Fibroblast of skin of scalp (primary cell): Measurements from ENCODE around the gene ACY1.
"Not testable (repeated sequence)": the region's sequence is repeated elsewhere in the genome, so short reads cannot be mapped to it uniquely, and the experiment has no call there.

Experiments
- DNase-seq: peaks from one replicate; pipeline ENCODE4 v3.0.0-alpha.2; 2013

Gene ACY1

GRCh38 chr3:51984269-51984647, 923 bp downstream of the ACY1 start:
- DNase-seq, result no peak

- DNase-seq, result no peak
Observed at GRCh38 chr3:51985063-51985462, 1.7 kb downstream of the ACY1 start.

GRCh38 chr3:51986010-51986947, 2.9 kb downstream of the ACY1 start:
- DNase-seq, result no peak

DNA sequence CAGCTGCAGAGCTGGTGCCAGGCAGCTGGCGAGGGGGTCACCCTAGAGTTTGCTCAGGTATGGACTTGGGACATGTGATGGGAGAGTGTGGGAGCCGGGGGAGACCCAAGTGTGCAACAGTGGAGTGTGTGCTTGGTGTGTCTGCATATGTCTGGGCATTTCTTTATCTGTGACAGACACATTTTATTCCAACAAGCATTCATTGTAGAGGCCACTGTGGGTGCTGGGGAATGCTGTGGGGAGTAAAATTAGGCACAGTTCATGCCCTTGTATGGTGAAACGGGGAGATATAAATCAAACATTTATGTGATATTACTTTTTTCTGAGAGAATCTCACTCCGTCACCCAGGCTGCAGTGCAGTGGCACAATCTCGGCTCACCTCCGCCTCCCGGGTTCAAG, 4.2 kb downstream of the ACY1 start:
- no peak for DNase-seq

DNA sequence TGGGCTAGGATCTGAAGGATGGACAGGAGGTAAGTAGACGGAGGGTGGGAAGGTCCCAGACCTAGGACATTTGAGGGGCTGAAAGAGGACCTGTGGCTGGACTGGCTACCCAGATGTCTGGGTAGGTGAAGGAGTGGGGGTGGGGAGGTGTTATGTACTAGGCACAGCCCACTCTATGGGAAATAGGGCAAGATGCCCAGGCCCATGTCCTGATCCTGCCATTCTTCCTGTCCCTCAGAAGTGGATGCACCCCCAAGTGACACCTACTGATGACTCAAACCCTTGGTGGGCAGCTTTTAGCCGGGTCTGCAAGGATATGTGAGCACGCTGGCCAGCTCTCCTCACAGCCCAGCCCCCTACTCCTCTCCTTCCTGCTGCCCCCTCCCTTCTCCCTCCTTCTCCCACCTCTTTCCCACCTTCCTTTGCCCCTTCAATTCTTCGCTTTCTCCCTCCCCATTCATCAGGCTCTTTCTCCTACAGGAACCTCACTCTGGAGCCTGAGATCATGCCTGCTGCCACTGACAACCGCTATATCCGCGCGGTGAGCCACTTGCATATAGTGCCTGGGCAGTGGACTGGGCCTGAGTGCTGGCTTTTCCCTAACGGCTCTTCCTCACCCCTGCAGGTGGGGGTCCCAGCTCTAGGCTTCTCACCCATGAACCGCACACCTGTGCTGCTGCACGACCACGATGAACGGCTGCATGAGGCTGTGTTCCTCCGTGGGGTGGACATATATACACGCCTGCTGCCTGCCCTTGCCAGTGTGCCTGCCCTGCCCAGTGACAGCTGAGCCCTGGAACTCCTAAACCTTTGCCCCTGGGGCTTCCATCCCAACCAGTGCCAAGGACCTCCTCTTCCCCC, 5.2 kb downstream of the ACY1 start:
- DNase-seq, result no peak

DNA sequence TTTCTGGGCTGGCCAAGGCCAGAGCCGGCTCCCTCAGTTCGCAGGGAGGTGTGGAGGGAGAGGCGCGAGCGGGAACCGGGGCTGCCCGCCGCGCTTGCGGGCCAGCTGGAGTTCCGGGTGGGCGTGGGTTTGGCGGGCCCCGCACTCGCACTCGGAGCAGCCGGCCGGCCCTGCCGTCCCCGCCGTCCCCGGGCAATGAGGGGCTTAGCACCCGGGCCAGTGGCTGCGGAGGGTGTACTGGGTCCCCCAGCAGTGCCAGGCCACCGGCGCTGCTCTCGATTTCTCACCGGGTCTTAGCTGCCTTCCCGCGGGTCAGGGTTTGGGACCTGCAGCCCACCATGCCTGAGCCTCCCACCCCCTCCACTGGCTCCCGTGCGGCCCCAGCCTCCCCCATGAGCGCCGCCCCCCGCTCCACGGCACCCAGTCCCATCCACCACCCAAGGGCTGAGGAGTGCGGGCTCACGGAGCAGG, 7.2 kb downstream of the ACY1 start:
- not testable (repeated sequence) for DNase-seq

DNA sequence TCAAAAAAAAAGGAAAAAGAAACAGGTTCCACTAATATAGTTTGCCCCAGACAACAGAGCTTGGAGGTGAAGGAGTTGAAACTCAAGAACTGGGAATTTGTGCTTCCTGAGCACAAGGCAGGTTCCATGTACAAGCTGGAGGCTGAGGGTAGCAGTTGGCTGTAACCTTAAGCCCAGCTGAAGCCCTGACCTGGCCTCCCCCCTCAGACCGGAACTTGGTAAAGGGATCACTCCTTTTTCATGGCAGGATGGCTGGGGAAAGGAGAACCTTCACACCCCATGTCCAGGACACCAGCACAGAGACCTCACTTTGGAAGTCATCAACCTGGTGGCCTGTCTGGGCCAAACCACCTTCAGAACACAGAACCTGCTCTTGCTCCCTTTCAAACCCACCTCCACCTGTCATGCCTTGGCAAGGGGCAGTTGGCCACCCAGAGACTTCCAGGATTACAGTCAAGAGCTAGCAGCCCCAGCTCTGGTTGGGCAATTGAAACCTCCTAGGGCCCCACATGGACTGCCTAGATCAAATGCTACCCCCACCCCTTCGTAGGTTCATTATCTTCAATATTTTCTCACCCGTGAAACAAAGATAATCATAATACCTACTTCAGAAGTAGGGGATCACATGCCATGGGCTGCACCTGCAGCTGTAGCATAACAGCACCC, 8.8 kb downstream of the ACY1 start:
- no peak for DNase-seq

DNA sequence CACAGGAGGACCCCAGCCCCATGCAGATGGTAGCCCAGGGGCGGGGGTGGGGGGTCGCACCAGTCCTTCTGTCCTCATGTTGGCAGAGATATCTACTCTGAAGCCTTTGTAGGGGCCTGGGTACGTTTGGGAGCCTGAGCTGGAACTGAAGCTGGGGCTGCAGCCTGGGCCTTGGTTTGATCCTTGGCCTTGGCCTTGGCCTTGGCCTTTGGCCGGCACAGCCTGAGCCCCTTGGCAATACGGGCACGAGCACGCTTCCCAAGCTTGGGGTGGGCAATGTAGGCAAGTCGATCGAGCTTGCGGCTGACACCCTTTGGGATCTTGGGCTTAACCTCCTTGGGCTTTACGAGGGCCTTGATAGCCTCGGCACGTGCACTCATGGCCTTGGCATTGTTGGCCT, 10.3 kb downstream of the ACY1 start:
- not testable (repeated sequence) for DNase-seq

DNA sequence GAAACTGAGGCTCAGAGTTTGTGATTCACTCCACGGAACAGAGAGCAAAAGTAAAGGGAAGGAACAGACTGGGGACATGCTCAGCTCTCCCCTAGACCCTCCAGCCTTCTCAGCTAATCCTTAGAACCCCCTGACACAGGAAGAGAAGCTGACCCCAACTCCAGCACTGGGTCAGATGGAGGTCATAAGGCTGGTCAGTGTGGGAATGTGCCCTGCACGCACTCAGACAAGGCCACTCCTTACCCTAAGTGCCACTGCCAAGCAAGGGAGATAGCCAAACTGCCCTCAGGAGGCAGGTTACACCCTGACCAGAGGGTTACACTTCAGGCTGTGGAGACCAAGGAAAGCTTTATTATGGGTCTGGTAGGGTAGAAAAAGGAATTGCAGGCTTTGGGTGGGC, 11.2 kb downstream of the ACY1 start:
- no peak for DNase-seq

GRCh38 chr3:51995346-51996163, 12.2 kb downstream of the ACY1 start, which contains the start of gene RPL29:
TSS of gene RPL29 (minus strand) at chr3:51995895. CDS start at chr3:51995461, 434 bp downstream.
- DNase-seq, result peak; percentile 96

- no peak for DNase-seq
Observed at GRCh38 chr3:51997172-51997571, 13.8 kb downstream of the ACY1 start.

GRCh38 chr3:51997935-51998596, 14.7 kb downstream of the ACY1 start:
- no peak for DNase-seq

- no peak for DNase-seq
Observed at GRCh38 chr3:51998774-51999173, 15.4 kb downstream of the ACY1 start.

DNA sequence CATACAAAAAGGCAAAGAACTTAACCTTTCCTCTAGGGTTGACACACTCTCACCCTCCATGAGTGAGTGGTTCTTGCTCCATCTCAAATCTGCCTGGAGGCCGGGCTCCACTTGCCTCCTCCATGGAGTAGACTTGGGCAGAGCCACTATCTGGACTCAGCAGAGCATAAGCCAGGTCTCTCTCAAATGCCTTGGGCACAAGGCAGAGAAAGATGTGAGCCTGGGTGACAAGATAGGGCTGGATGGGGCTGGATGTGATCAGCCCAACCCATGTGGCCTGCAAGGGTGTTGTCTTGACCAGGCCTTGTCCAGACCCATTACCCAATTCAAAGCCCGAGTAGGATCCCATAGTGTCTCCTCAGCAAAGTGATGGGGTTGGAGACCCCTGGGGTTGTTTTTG, 16.5 kb downstream of the ACY1 start:
- DNase-seq, result no peak

- peak; percentile 64 for DNase-seq
Observed at GRCh38 chr3:52001443-52001974, 18.2 kb downstream of the ACY1 start.

GRCh38 chr3:52002748-52003147, 19.4 kb downstream of the ACY1 start:
- no peak for DNase-seq

GRCh38 chr3:52004163-52004787, 20.9 kb downstream of the ACY1 start:
- DNase-seq, result peak; percentile 74

- DNase-seq, result no peak
Observed at GRCh38 chr3:52004906-52005395, 21.6 kb downstream of the ACY1 start.

DNA sequence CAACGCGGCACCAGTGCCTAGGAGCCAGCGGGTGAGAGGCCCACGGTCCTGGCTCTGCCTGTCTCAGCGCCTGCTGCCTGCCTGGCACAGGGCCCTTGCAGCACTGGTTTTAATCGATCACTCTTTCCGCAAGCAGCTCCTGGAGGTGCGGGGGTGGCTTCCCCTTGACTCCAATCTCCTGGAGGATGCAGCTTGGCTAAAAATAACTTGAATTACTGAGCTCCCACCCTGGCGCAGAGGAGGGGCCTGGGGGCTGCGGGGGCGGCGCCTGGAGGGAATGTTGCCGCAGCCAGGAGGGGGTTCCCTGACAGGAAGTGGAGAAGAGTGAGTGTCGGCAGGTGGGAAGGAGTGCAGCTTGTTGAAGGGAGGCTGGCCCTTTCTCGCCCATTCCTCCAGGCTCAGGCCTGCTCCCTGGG, 22.2 kb downstream of the ACY1 start:
- DNase-seq, result peak; percentile 49
